Osteocyte (in vitro differentiated cells): ENCODE measurements around the gene PODNL1. TPM values are rescaled to one million over a fixed set of nuclear protein-coding genes. Genes with fewer than 3 reads are reported as not detected.
"Not testable (repeated sequence)": the region's sequence is repeated elsewhere in the genome, so short reads cannot be mapped to it uniquely, and the experiment has no call there.

Experiments used
- DNase-seq: peaks from one replicate; pipeline ENCODE4 v3.0.0; 2021; ENCODE audit warnings: mixed read lengths; ENCODE audit not compliant: unreplicated experiment; ENCODE audit errors: extremely low spot score
- H3K27ac Mint-ChIP-seq: one replicate; pipeline ENCODE4 v1.8.0; 2021; ENCODE audit warnings: mild to moderate bottlenecking, mixed read lengths; ENCODE audit not compliant: unreplicated experiment
- H3K27me3 Mint-ChIP-seq: one replicate; pipeline ENCODE4 v1.8.0; 2021; ENCODE audit warnings: mixed read lengths; ENCODE audit not compliant: unreplicated experiment
- H3K36me3 Mint-ChIP-seq: one replicate; pipeline ENCODE4 v1.8.0; 2021; ENCODE audit warnings: mixed read lengths; ENCODE audit not compliant: unreplicated experiment
- H3K4me1 Mint-ChIP-seq: one replicate; pipeline ENCODE4 v1.8.0; 2021; ENCODE audit warnings: mixed read lengths; ENCODE audit not compliant: unreplicated experiment
- H3K4me3 Mint-ChIP-seq: one replicate; pipeline ENCODE4 v1.8.0; 2021; ENCODE audit warnings: mild to moderate bottlenecking, moderate library complexity, mixed read lengths; ENCODE audit not compliant: unreplicated experiment
- H3K9me3 Mint-ChIP-seq: one replicate; pipeline ENCODE4 v1.8.0; 2021; ENCODE audit warnings: mixed read lengths; ENCODE audit not compliant: unreplicated experiment
- total RNA-seq: library from RNA; stranded (reverse); gene quantifications from 2 replicates; pipeline ENCODE4 v1.2.1, GENCODE V29; 2021
- TF ChIP-seq, protein P1 (sequence below): fragments of 200-600 bp; sonication (generic); IDR thresholded peaks from 2 replicates; pipeline ENCODE4 v1.5.0; 2021; ENCODE audit warnings: antibody characterized with exemption, mild to moderate bottlenecking, moderate library complexity

PODNL1 gene
- total RNA-seq, 1 donor from 2014 or later: 2.4 TPM

DNA sequence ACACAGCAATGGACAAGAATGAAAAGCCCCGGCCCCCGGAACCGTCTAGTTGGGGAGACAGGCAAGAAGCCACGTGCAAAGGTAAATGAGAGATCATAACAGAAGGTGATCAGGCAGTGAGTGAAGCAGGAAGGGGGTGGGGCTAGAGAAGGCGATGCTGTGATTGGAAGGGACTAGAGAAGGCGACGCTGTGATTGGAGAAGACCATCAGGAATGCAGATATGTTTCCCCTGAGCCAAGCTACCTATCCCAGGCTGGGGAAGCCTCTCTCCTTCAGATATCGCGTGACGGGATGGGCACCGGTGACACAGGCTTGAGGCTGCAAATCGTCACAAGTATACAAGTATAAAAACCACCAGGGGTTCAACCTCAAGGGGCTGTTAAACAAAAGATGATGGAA is 35.9 kb upstream of the PODNL1 start:
- Mint-ChIP-seq H3K4me1 (no peaks in the 10 kb centered on the region), H3K27me3 (no peaks in the 10 kb centered on the region), H3K4me3 (no peak overlapping the region), H3K9me3 (no peaks in the 10 kb centered on the region), H3K36me3 (peaks cover 21% of the 10 kb centered on the region), H3K27ac (no peak overlapping the region)
- TF ChIP-seq, protein P1, sequence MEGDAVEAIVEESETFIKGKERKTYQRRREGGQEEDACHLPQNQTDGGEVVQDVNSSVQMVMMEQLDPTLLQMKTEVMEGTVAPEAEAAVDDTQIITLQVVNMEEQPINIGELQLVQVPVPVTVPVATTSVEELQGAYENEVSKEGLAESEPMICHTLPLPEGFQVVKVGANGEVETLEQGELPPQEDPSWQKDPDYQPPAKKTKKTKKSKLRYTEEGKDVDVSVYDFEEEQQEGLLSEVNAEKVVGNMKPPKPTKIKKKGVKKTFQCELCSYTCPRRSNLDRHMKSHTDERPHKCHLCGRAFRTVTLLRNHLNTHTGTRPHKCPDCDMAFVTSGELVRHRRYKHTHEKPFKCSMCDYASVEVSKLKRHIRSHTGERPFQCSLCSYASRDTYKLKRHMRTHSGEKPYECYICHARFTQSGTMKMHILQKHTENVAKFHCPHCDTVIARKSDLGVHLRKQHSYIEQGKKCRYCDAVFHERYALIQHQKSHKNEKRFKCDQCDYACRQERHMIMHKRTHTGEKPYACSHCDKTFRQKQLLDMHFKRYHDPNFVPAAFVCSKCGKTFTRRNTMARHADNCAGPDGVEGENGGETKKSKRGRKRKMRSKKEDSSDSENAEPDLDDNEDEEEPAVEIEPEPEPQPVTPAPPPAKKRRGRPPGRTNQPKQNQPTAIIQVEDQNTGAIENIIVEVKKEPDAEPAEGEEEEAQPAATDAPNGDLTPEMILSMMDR: no peak
- no peak for DNase-seq

DNA sequence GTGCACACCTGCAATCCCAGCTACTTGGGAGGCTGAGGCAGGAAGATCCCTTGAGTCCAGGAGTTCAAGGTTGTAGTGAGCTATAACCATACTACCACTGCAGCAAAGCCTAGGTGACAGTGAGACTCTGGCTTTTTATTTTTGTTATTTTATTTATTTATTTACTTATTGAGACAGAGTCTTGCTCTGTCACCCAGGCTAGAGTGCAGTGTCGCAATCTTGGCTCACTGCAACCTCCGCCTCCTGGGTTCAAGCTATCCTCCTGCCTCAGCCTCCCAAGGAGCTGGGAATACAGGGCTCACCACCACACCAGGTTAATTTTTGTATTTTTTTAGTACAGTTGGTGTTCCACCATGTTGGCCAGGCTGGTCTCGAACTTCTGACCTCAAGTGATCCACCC is 35.3 kb upstream of the PODNL1 start:
- not testable (repeated sequence) for H3K9me3 Mint-ChIP-seq, H3K4me1 Mint-ChIP-seq, H3K4me3 Mint-ChIP-seq, H3K27me3 Mint-ChIP-seq, H3K27ac Mint-ChIP-seq, DNase-seq
- peaks cover 24% of the 10 kb centered on the region for H3K36me3 Mint-ChIP-seq

DNA sequence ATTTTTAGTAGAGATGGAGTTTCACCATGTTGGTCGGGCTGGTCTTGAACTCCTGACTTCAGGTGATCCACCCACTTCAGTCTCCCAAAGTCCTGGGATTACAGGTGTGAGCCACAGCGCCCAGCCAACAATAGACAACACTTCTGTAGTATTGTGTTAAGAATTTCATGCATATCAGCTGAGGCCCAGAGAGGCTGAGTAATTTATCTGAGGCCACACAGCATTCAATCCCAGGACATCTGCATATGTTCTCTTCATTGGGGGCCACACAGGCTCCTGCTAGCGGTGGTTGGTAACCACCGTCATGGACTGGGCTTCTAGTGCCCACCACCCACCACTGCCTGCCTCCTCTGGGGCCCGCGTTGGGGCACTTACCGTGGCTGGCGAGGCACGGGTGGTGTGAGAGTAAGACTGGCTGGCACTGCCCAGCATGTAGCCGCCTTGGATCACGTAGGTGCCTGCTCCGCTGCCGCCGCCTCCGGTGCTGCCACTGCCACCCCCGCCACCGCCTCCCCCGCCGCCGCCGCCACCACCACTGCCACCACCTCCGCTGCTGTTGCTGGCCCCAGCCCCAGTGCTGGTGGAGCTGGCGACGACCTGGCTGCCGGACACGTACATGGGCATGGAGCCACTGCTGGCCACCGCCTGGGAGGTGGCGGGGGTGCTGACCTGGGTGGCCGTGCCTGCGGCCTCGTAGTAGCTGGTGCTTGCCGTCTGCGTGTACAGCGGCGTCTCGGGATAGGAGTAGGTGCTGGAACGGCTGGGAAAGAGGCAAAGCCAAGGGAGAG is 34.3 kb upstream of the PODNL1 start:
- Mint-ChIP-seq H3K27ac (no peak overlapping the region), H3K4me1 (no peaks in the 10 kb centered on the region), H3K9me3 (no peaks in the 10 kb centered on the region), H3K4me3 (no peak overlapping the region), H3K27me3 (no peaks in the 10 kb centered on the region), H3K36me3 (peaks cover 24% of the 10 kb centered on the region)
- TF ChIP-seq, protein P1: no peak
- no peak for DNase-seq

GRCh38 chr19:13971868-13972267 is 33.7 kb upstream of the PODNL1 start:
- H3K27me3 Mint-ChIP-seq, H3K9me3 Mint-ChIP-seq, H3K4me3 Mint-ChIP-seq, H3K4me1 Mint-ChIP-seq, H3K27ac Mint-ChIP-seq, DNase-seq: not testable (repeated sequence)
- peaks cover 24% of the 10 kb centered on the region for H3K36me3 Mint-ChIP-seq

GRCh38 chr19:13969897-13970296 is 31.7 kb upstream of the PODNL1 start:
- Mint-ChIP-seq H3K36me3 (peaks cover 16% of the 10 kb centered on the region), H3K4me1 (peaks cover under 1% of the 10 kb centered on the region), H3K27ac (no peak overlapping the region), H3K4me3 (no peak overlapping the region), H3K27me3 (no peaks in the 10 kb centered on the region), H3K9me3 (no peaks in the 10 kb centered on the region)
- TF ChIP-seq, protein P1: no peak
- no peak for DNase-seq

DNA sequence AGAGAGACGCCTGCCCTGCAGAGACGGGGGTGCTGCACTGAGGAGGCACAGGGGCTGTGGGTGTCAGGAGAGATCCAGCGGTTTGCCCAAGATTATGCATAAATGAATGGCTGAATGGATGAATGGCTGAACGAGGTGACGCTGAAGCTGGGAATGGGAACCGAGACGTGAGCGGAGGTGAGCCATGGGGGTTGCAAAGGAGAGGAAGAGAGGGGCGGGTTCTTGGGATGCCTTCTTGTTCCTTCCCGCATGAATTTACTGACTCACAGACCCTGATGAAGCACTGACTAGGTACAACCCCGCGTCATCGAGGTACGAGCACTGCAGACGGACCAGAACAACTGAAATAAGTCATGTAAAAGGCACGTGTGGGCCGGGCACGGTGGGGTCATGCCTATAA is 30.8 kb upstream of the PODNL1 start:
- TF ChIP-seq, protein P1: no peak

More for the DNA sequence above, 30.8 kb upstream of the PODNL1 start:
- no peak for DNase-seq
- Mint-ChIP-seq H3K36me3 (peaks cover 14% of the 10 kb centered on the region), H3K27ac (no peak overlapping the region), H3K27me3 (no peaks in the 10 kb centered on the region), H3K4me3 (no peak overlapping the region), H3K4me1 (peaks cover 3% of the 10 kb centered on the region), H3K9me3 (no peaks in the 10 kb centered on the region)
